ENCODE results near the gene LRRC74B. TPM values are rescaled to one million over a fixed set of nuclear protein-coding genes. Genes with fewer than 3 reads are reported as not detected.
"Not testable (repeated sequence)": the region's sequence is repeated elsewhere in the genome, so short reads cannot be mapped to it uniquely, and the experiment has no call there.

The LRRC74B gene
- total RNA-seq, 4 donors from 2014 or later: not detected

DNA sequence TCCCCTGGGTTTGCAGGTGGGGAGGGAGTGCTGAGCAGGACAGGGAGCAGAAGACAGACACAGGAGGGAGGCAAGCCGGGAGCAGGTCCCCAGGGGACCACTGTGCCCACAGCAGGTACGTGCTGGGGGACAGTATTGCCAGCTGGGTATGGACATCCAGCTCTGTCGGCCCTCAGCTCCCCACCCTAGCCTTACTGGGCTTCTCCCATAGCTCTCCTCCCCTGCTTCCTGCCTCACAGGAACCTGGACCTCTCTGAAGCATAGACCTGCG, 9.8 kb downstream of the LRRC74B start:
- no peak overlapping the region for H3K27ac ChIP-seq (replicated peaks in 1 of 4)
- TF ChIP-seq CTCF (IDR thresholded peaks at IDR 0.05): no peak
- TF ChIP-seq POLR2A (IDR thresholded peaks at IDR 0.05; ENCODE audit: low read depth): no peak
- TF ChIP-seq EP300 (IDR thresholded peaks at IDR 0.05): no peak
- TF ChIP-seq POLR2AphosphoS5 (IDR thresholded peaks at IDR 0.05): no peak
- no peaks in the 10 kb centered on the region for H3K36me3 ChIP-seq
- no peak overlapping the region for H3K4me3 ChIP-seq
- intact Hi-C loops (cut with DNase I): no loop called here
- H3K9me3 ChIP-seq: no peaks in the 10 kb centered on the region
- no peaks in the 10 kb centered on the region for H3K4me1 ChIP-seq
- 54% methylated on average over 4 of the region's 4 CpGs for WGBS
- DNase-seq (ENCODE audit: extremely low spot score): no peak
- H3K27me3 ChIP-seq: peaks cover 0 to 8% (median 0%) of the 10 kb centered on the region in 4 donors

DNA sequence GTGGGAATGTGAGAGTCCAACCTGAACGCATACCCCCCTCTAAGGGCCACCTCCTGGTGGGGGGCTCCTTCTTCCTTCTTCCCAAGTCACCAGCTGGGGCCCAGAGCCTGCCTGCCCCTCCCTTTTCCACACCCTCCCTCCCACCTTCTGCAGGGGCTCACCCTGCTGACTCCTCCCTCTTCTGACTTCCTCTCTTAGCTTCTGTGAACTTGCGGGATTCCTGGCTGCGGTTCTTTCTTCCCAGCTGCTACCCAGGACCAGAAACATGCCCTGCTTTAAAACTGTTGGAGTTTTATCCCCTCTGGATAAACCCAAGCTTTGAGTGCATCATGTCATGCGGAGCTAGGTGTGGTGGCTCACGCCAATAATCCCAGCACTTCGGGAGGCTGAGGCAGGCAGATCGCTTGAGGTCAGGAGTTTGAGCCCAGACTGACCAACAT, 10.2 kb downstream of the LRRC74B start:
- DNase-seq (ENCODE audit: extremely low spot score): no peak
- intact Hi-C loops (cut with DNase I): no loop called here

GRCh38 chr22:21060363-21060762, 14.6 kb downstream of the LRRC74B start:
- H3K27ac ChIP-seq (replicated peaks in 1 of 4); H3K4me3 ChIP-seq; DNase-seq (ENCODE audit: extremely low spot score); H3K4me1 ChIP-seq; H3K36me3 ChIP-seq; intact Hi-C loops (cut with DNase I); H3K9me3 ChIP-seq; H3K27me3 ChIP-seq: not testable (repeated sequence)
- WGBS: 83% methylated on average over 7 of the region's 8 CpGs

More for the DNA sequence above, 10.2 kb downstream of the LRRC74B start:
- H3K4me1 ChIP-seq: no peaks in the 10 kb centered on the region
- no peaks in the 10 kb centered on the region for H3K9me3 ChIP-seq
- 61% methylated on average over 7 of the region's 7 CpGs for WGBS
- no peak overlapping the region for H3K4me3 ChIP-seq
- peaks cover 0 to 8% (median 0%) of the 10 kb centered on the region in 4 donors for H3K27me3 ChIP-seq
- no peaks in the 10 kb centered on the region for H3K36me3 ChIP-seq
- H3K27ac ChIP-seq (replicated peaks in 1 of 4): no peak overlapping the region
- no peak for TF ChIP-seq CTCF (IDR thresholded peaks at IDR 0.05)
- TF ChIP-seq POLR2A (IDR thresholded peaks at IDR 0.05; ENCODE audit: low read depth): no peak
- no peak for TF ChIP-seq POLR2AphosphoS5 (IDR thresholded peaks at IDR 0.05)
- no peak for TF ChIP-seq EP300 (IDR thresholded peaks at IDR 0.05)

DNA sequence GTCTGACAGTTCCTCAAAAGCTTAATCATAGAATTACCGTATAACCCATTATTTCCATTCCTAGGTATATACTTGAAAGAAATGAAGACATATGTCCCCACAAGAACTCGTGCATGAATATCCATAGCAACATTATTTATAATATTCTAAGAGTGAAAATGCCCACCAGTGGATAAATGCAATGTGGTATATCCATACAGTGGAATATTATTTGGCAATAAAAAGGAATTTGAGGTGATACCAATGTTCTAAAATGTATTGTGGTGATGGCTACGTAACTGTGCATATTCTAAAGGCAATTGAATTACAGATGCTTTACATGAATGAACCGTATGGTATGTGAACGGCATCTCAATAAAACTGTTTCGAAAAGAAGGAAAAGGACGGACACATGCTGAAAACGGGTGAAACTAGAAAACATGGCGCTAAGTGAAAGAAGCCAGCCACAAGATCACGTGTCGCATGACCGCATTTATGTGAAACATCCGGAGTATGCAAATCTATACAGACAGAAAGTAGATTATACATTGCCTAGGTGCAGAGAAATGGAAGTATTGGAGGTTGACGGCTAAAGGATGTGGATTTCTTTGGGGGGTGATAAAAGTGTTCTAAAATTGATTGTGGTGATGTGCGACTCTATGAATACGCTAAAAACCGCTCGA, 16.0 kb downstream of the LRRC74B start:
- H3K27me3 ChIP-seq; H3K27ac ChIP-seq (replicated peaks in 1 of 4); DNase-seq (ENCODE audit: extremely low spot score); H3K4me3 ChIP-seq; H3K4me1 ChIP-seq; H3K36me3 ChIP-seq; H3K9me3 ChIP-seq; intact Hi-C loops (cut with DNase I): not testable (repeated sequence)
- 90% methylated on average over 15 of the region's 18 CpGs for WGBS

DNA sequence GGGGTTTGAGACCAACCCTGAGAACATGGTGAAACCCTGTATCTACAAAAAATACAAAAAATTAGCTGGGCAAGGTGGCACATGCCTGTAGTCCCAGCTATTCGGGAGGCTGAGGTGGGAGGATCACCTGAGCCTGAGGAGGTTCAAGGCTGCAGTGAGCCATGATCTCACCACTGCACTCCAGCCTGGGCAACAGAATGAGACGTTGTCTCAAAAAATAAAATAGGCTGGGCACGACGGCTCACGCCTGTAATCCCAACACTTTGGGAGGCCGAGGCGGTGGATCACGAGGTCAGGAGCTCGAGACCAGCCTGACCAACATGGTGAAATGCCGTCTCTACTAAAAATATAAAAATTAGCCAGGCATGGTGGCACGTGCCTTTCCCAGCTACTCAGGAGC, 18.7 kb downstream of the LRRC74B start:
- H3K27me3 ChIP-seq; H3K27ac ChIP-seq (replicated peaks in 1 of 4); intact Hi-C loops (cut with DNase I); H3K4me1 ChIP-seq; H3K4me3 ChIP-seq; H3K9me3 ChIP-seq; H3K36me3 ChIP-seq; DNase-seq (ENCODE audit: extremely low spot score): not testable (repeated sequence)
- 85% methylated on average over 11 of the region's 11 CpGs for WGBS

- intact Hi-C loops (cut with DNase I): no loop called here
- H3K36me3 ChIP-seq: no peaks in the 10 kb centered on the region
- H3K4me1 ChIP-seq: no peaks in the 10 kb centered on the region
- WGBS: 73% methylated on average over 13 of the region's 13 CpGs
- no peaks in the 10 kb centered on the region for H3K9me3 ChIP-seq
- TF ChIP-seq POLR2AphosphoS5 (IDR thresholded peaks at IDR 0.05) (no peak), EP300 (IDR thresholded peaks at IDR 0.05) (no peak), CTCF (IDR thresholded peaks at IDR 0.05) (no peak), POLR2A (IDR thresholded peaks at IDR 0.05; ENCODE audit: low read depth) (no peak)
- no peak for DNase-seq (ENCODE audit: extremely low spot score)
- H3K27ac ChIP-seq (replicated peaks in 1 of 4): no peak overlapping the region
- no peak overlapping the region for H3K4me3 ChIP-seq
- peaks cover 0 to 8% (median 0%) of the 10 kb centered on the region in 4 donors for H3K27me3 ChIP-seq
These were observed 19.4 kb downstream of the LRRC74B start for GRCh38 chr22:21064917-21065864.
